Choroid plexus epithelial cell (primary cell): Measurements from ENCODE around the gene CCDC85A.

Experiments
- DNase-seq: peaks from one replicate; pipeline ENCODE4 v3.0.0-alpha.2; 2010; ENCODE audit warnings: low read depth
- H3K4me3 ChIP-seq: 2 replicates; pipeline ENCODE4 v1.5.1; 2011; ENCODE audit warnings: low read depth, mild to moderate bottlenecking, control low read depth, low read length, moderate library complexity
- TF ChIP-seq, protein P1 (sequence below): conservative IDR thresholded peaks from 2 replicates; pipeline ENCODE4 v1.5.1; 2011; ENCODE audit warnings: low read depth, mild to moderate bottlenecking, control low read depth, inconsistent platforms, low read length, moderate library complexity

CCDC85A gene

GRCh38 chr2:56380861-56381260, 197.1 kb downstream of the CCDC85A start:
- H3K4me3 ChIP-seq: no peak overlapping the region

GRCh38 chr2:56382466-56382865, 198.7 kb downstream of the CCDC85A start:
- TF ChIP-seq, protein P1, sequence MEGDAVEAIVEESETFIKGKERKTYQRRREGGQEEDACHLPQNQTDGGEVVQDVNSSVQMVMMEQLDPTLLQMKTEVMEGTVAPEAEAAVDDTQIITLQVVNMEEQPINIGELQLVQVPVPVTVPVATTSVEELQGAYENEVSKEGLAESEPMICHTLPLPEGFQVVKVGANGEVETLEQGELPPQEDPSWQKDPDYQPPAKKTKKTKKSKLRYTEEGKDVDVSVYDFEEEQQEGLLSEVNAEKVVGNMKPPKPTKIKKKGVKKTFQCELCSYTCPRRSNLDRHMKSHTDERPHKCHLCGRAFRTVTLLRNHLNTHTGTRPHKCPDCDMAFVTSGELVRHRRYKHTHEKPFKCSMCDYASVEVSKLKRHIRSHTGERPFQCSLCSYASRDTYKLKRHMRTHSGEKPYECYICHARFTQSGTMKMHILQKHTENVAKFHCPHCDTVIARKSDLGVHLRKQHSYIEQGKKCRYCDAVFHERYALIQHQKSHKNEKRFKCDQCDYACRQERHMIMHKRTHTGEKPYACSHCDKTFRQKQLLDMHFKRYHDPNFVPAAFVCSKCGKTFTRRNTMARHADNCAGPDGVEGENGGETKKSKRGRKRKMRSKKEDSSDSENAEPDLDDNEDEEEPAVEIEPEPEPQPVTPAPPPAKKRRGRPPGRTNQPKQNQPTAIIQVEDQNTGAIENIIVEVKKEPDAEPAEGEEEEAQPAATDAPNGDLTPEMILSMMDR: no peak
- H3K4me3 ChIP-seq: no peak overlapping the region
- DNase-seq: no peak

More at GRCh38 chr2:56380861-56381260, 197.1 kb downstream of the CCDC85A start:
- DNase-seq: no peak
- TF ChIP-seq, protein P1: no peak

GRCh38 chr2:56386657-56387056, 202.9 kb downstream of the CCDC85A start:
- no peak for DNase-seq
- TF ChIP-seq, protein P1: no peak
- no peak overlapping the region for H3K4me3 ChIP-seq

GRCh38 chr2:56390644-56391043, 206.9 kb downstream of the CCDC85A start:
- no peak for DNase-seq
- H3K4me3 ChIP-seq: no peak overlapping the region
- TF ChIP-seq, protein P1: no peak

DNA sequence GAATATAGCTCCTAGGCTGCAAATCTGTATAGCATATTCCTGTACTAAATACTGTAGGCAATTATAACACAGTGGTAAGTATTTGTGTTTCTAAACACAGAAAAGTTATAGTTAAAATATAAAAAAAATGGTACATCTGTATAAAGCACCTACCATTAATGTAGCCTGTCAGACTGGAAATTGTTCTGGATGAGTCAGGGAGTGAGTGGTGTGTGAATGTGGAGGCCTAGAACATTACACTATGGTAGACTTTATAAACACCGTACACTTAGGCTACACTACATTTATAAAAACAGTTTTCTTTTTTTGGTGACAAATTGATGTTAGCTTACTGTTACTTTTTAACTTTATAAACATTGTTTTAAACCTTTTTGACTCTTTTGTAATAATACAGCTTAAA, 226.3 kb downstream of the CCDC85A start:
- no peak for DNase-seq
- H3K4me3 ChIP-seq: no peak overlapping the region
- TF ChIP-seq, protein P1: no peak

DNA sequence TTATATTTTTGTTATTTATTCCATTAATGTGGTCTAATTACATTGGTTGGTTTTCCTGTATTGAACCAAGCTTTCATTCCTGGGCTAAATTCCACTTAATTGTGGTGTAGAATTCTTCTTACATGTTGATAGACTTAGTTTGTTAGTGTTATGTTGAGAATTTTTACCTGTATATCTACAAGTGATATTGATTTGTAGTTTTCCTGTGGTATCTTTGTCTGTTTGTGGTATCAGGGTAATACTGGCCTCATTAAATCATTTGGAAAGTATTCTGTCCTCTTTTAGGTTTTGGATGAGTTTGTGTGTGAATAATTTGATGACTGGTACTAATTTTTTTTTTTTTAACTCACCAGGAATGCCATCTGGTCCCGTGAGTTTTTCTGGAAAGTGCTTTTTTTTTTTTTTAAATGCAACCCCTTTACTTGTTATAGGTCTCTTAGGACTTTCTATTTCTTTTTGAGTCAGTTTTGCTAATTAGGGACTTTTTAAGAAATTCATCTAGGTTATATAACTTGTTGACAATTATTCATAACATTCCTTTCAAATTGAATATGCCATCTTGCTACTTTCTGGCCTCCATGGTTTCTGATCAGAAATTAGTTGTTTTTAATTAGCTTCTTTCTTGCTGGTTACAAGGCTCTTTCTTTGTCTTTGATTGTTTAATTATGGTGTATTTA, 232.8 kb downstream of the CCDC85A start:
- TF ChIP-seq, protein P1: no peak
- no peak for DNase-seq
- no peak overlapping the region for H3K4me3 ChIP-seq
